ENCODE measurements around the gene CTNNA3.

GRCh38 chr10:67098461-67098860, 597.5 kb downstream of the CTNNA3 start:
- no peak for TF ChIP-seq EZH2 (IDR thresholded peaks at IDR 0.05; ENCODE audit: low read length, missing control alignments)
- TF ChIP-seq CTCF (conservative IDR thresholded peaks at IDR 0.05 in 1 of 2, IDR thresholded peaks at IDR 0.05 in 1 of 2; ENCODE audit: low read depth in 1 of 2, low read length in 2 of 2), result no peak
